Measurements from ENCODE around the gene PRMT7. TPM values are rescaled to one million over a fixed set of nuclear protein-coding genes. Genes with fewer than 3 reads are reported as not detected.
A peak's percentile ranks its signal among the peaks of the same experiment; 100 is the strongest.

The PRMT7 gene
- total RNA-seq, 4 donors from 2014 or later, result 11.5 to 34.9 (median 27.4) TPM

GRCh38 chr16:68375801-68376536 is 65.2 kb downstream of the PRMT7 start:
- WGBS, 2 donors (ENCODE audit: low coverage in 1 of 2), result 100% methylated on average over 1 of the region's 11 CpGs; no CpG with 5 or more reads in 1 of the 2 donors
- H3K27ac ChIP-seq, result no peak overlapping the region
- no peaks in the 10 kb centered on the region for H3K9me3 ChIP-seq
- H3K27me3 ChIP-seq, result no peaks in the 10 kb centered on the region
- H3K4me3 ChIP-seq, result no peak overlapping the region
- no peaks in the 10 kb centered on the region for H3K36me3 ChIP-seq
- TF ChIP-seq POLR2AphosphoS5 (IDR thresholded peaks at IDR 0.05) (no peak), EP300 (IDR thresholded peaks at IDR 0.05) (no peak), POLR2A (IDR thresholded peaks at IDR 0.05) (no peak), CTCF (IDR thresholded peaks at IDR 0.05) (no peak)
- no peak for ATAC-seq
- H3K4me1 ChIP-seq, result no peaks in the 10 kb centered on the region

GRCh38 chr16:68376590-68376989 is 65.8 kb downstream of the PRMT7 start:
- H3K4me1 ChIP-seq, result no peaks in the 10 kb centered on the region
- H3K9me3 ChIP-seq, result no peaks in the 10 kb centered on the region
- no peak for ATAC-seq
- H3K27me3 ChIP-seq, result no peaks in the 10 kb centered on the region
- H3K36me3 ChIP-seq, result no peaks in the 10 kb centered on the region
- no peak overlapping the region for H3K27ac ChIP-seq
- H3K4me3 ChIP-seq, result no peak overlapping the region
- TF ChIP-seq POLR2AphosphoS5 (IDR thresholded peaks at IDR 0.05) (no peak), EP300 (IDR thresholded peaks at IDR 0.05) (no peak), POLR2A (IDR thresholded peaks at IDR 0.05) (no peak), CTCF (IDR thresholded peaks at IDR 0.05) (no peak)
- 73% methylated on average over 3 of the region's 6 CpGs; no CpG with 5 or more reads in 1 of the 2 donors for WGBS, 2 donors (ENCODE audit: low coverage in 1 of 2)

- no peak overlapping the region for H3K4me3 ChIP-seq
- no peaks in the 10 kb centered on the region for H3K9me3 ChIP-seq
- H3K4me1 ChIP-seq, result no peaks in the 10 kb centered on the region
- H3K36me3 ChIP-seq, result no peaks in the 10 kb centered on the region
- H3K27me3 ChIP-seq, result no peaks in the 10 kb centered on the region
- WGBS, 2 donors (ENCODE audit: low coverage in 1 of 2), result no CpG with 5 or more reads among the region's 7 CpGs
- no peak overlapping the region for H3K27ac ChIP-seq
- ATAC-seq, result no peak
- TF ChIP-seq POLR2A (IDR thresholded peaks at IDR 0.05) (no peak), POLR2AphosphoS5 (IDR thresholded peaks at IDR 0.05) (no peak), EP300 (IDR thresholded peaks at IDR 0.05) (no peak), CTCF (IDR thresholded peaks at IDR 0.05) (no peak)
Measured at GRCh38 chr16:68377221-68377620, 66.4 kb downstream of the PRMT7 start.

GRCh38 chr16:68377667-68378393 is 67.0 kb downstream of the PRMT7 start:
- Histone ChIP-seq H3K4me3 (no peak overlapping the region), H3K27ac (no peak overlapping the region), H3K4me1 (no peaks in the 10 kb centered on the region), H3K27me3 (no peaks in the 10 kb centered on the region), H3K9me3 (no peaks in the 10 kb centered on the region), H3K36me3 (no peaks in the 10 kb centered on the region)
- WGBS, 2 donors (ENCODE audit: low coverage in 1 of 2), result no CpG with 5 or more reads among the region's 11 CpGs
- TF ChIP-seq POLR2A (IDR thresholded peaks at IDR 0.05), result no peak
- TF ChIP-seq CTCF (IDR thresholded peaks at IDR 0.05), result no peak
- TF ChIP-seq POLR2AphosphoS5 (IDR thresholded peaks at IDR 0.05), result no peak
- no peak for TF ChIP-seq EP300 (IDR thresholded peaks at IDR 0.05)
- peak; percentile 32 for ATAC-seq

Measured in gastroesophageal sphincter (tissue), 4 donors.